ENCODE results near the gene OGFR.

Gene OGFR

DNA sequence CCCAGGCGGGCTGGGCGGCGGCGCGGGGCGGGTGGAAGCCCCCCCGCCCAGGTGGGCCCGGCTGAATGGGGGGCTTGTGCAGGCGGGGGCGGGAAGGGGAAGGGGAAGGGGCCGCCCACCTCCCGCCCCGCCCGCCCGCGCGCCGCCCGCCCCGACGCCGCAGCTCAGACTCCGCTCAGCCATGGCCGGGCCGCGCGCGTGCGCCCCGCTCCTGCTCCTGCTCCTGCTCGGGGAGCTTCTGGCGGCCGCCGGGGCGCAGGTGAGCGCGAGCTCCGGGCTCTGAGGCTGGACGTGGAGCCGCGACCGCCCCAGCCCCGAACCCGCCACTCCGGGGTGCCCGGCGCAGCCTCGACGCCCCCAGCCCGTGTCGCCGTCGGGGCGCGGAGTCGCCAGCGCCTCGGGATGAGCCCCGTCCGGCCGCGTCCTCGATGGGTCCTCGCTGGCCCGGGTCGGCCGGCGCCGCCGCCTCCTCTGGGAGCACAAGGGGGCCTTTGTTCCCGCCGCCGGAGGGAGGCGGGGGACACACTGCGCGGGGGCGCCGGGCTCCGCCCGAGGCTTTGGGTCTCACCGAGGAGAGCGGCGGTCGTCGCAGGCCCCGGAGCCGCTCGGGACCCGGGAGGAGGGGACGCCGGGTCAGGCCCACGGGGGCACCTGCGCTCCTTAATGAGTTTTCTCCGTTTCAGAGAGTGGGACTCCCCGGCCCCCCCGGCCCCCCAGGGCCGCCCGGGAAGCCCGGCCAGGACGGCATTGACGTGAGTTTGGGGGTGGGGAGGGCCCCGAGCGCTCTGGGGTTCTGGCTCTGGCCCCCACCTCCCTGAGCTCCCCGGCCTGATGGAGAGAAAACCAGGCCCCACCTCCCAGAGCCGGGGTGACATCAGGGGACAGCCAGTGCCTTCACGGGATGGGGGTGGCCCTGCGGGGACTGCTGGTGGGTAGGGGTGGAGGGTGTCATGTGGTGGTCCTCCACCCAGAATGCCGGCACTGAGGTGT, 12.5 kb downstream of the OGFR start, which contains the start of gene COL9A3:
TSS of gene COL9A3 (plus strand) at position 167 of the 990 bp plus-strand sequence. CDS start at position 182, 15 bp downstream.
- DNase-seq = no peak

DNA sequence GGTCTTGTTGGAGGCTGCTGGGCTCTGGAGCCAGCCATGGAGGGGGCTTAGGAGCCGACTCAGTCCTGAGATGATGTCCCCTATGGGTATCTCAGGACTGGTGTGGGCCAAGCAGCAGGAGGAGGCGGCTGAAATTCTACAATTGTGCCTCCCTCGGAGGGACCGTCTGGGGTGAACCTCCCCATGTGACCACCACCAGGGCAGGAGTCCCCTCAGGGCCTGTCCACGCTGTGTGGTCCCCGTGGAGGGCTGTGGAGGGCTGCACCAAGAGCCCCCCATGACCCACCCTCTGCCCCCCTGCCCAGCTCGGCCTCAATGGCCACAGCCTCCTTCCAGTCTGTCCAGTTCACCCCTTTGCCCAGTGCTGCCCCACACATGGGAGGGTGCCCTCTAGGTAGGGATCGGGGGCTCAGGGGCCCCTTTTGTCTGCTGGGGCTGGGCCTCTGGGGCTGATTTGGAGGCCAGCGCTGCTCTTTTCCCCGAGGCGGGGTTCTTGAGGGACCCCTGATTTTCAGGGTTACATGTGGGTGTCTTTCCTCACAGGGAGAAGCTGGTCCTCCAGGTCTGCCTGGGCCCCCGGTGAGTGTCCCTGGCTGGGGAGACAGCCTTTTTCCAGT, 13.4 kb downstream of the OGFR start:
- no peak for DNase-seq

DNA sequence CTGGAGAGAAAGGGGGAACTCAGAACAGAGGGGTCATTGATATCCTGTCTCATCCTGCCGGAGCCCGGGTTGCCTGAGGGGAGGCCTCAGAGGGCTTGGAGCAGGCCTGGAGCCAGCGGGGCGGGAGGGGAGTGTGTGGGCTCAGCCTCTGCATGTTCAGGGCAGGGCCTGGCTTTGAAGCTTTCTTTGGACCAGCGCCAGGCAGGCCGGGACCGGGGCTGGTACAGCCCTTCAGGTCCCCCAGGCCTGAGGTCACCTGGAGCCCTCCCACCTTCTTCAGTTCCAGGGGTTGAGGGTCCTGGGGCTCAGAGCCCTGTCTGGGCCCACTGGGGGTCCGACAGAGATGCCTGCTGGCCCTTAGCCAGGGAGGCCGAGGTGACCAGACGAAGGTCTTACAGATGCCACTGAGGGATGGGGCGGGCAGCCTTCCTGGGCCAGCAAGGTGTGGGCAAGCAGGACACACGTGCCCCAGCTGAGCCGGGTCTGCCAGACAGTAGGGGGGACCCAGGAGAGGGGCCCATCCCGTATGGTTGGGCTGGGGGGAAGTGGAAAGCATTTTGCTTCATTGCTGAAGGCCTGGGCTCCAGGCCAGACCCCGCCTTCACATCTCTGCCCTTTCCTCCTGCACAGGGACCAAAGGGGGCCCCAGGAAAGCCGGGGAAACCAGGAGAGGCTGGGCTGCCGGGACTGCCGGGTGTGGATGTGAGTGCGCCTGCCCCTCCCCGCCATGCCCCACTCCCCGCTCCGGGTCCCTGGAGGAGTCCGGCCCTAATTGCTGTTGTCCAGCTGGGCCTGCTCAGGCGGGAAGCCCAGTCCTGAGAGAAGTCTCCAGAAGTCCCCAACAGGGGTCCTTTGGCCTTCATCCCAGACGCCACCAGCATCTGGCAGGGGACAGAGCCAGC, 14.2 kb downstream of the OGFR start:
- DNase-seq = no peak

DNA sequence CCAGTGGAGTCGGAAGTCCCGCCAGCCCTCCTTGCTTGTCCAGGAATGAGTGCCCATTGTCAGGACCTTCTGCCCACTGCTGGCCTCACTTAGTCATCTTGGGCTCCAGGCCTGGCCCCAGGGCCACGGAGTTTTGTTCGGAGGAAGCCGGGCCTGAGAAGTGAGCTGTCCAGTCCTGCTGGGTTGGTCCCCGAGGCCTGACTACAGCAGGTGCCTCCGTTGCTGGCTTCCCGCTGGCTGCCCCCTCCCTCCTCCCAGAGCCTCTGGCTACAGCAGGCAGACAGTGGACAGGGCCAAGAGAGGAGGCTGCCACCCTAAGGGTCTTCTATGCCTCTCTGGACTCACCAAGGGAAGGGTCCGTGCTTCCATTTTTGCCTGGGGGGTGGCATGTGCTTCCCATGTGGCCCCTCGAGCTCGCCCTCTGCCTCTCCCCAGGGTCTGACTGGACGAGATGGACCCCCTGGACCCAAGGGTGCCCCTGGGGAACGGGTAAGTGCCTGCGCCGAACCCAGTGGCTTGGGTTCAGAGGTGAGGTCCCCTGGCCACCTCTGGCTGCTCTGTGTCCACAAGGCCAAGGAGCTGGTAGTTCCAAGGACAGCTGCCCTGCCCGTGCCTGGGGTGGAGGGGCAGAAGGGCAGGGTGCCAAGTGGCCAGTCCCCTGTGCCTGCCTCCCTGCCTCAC, 15.0 kb downstream of the OGFR start:
- no peak for DNase-seq

DNA sequence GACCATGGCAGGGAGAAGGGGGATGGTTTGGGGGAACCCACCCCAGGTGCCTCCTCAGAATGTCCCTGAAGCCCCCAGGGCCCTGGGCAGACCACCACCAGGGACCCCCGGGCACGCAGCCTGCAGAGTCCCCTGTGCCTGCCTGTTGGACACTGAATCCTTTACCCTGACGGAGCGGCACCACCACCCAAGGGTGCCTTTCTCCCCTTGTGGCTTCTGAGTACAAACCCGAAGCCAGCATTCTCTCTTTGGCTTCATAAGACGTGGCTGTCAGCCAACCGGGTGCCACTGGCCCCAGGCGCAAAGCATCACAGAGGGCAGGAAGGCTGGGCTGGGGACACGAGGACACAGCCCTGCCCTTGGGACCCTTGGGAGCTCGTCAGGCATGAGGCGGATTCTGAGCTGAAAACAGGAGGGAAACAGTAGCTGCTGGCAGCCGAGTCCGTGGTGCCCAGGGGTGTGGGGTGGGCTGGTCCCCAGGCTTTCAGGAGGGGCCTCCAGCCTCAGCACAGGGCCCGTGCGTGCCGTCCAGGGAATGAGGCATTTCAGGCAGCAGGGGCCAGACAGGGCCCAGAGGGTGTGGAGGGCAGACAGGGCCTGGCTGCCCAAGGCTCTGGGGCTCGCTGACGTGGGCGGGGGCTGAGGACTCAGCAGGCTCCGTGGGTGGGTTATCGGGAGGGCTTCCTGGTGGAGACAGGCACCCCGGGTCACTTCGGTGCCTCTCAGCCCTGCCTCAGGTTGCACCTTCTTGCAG, 15.8 kb downstream of the OGFR start:
- no peak for DNase-seq

DNA sequence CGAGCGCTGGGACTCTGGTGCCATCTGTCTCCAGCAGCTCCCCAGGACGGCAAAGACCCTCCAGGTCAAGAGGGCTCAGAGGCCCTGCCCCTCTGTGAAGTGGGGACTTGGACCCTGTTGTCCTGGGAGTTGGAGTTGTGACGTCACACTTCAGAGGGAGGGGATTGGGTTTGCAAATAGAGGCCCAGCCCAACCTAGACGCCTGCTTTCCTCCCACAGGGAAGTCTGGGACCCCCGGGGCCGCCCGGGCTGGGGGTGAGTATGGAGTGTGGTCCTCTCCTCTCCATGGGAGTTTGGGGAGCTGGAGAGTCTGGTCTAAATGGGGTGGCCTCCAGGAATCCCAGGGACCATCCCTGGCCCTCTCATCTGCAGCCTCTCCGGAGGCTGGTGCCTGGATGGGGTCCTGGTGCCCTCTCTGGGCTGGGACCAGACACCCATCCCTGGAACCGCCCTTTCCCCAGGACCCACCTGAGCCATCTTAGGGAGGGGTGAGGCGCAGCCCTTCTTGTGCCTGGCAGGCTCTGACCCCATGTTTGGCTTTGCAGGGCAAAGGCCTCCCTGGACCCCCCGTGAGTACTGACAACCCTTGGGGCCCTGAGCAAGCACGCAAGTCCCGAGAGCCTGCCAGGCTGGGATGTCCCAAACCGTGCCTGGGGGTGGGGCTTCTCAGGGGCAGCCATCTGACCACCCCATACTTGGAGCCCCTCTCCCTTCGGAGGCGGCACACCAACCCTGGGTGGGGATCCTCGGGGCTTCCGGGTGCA, 16.5 kb downstream of the OGFR start:
- DNase-seq = no peak

DNA sequence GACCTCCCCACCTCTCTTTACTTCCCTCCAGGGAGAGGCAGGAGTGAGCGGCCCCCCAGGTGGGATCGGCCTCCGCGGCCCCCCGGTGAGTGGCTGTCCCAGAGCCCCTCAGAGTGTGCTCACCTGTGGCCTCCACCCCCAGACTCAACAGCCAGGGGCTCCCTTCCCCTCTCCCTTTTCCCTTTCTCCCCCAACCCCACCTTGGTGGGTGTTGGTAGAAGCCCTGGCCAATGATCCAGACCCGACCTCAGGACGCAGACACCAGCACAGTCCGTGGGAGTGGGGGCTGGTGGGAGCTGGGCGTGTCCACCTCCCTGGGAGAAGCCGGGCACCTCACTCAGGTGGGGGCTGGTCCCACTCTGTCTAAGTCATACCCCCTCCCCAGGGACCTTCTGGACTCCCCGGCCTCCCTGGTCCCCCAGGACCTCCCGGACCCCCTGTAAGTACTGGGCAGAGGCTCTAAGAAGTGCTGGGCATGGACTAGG, 17.1 kb downstream of the OGFR start:
- DNase-seq = no peak

DNA sequence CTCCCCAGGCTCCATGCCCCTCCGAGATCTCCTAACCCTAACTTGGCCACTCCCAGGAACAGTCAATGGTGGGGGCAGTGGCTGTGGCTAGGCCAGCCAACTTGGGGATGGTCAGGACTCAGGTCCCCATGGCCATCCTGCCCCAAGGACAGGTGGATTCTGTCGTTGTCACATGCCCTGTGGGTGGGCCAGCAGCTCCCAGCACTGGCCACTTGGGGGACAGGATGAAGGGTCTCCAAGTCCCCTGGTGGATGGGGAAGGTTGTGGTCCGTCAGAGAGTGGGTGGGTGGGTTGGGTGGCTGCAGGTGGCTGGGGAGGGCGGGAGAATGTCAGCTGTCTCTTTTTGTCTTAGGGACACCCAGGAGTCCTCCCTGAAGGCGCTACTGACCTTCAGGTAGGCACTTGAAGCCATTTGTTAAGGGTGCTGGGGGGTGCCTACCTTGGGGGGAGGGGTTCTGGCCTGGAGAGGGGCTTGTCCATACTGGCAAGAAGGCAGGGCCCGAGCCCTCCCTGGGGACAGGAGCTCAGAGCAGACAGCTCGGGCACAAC, 17.7 kb downstream of the OGFR start:
- DNase-seq = no peak

DNA sequence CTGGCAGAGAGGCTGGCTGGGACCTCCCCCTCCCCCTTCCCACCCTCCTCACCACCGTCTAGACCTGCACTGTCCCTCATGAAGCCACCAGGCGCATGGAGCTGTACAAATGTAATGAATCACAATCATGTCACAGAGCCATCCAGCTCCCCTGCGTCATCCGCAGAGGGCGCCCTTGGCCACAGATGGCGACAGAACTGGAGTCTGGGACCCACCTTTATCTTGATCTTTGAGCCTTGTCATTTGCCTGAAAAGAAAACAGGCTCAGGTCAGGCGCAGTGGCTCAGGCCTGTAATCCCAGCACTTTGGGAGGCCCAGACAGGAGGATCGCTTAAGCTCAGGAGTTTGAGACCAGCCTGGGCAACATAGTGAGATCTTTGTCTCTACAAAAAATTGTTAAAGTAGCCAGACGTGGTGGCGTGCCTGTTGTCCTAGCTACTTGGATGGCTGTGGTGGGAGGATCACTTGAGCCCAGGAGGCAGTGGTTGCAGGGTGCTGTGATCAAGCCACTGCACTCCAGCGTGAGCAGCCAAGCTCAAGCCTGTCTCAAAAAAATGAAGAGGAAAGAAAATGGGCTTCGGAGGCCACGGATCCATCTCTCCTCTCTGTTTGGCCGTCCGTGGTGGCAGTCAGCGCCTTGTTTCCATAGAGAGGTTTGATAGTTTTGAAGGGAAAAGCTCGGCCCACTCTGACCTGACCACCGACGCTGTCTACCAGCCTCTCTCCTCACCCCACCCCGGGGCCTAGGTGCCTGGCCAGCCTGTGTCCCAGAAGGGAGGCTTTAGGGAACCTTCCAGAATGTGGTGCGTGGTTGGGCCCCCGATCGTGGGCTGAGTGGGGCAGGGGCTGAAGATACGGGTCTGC, 18.4 kb downstream of the OGFR start:
- DNase-seq = no peak

DNA sequence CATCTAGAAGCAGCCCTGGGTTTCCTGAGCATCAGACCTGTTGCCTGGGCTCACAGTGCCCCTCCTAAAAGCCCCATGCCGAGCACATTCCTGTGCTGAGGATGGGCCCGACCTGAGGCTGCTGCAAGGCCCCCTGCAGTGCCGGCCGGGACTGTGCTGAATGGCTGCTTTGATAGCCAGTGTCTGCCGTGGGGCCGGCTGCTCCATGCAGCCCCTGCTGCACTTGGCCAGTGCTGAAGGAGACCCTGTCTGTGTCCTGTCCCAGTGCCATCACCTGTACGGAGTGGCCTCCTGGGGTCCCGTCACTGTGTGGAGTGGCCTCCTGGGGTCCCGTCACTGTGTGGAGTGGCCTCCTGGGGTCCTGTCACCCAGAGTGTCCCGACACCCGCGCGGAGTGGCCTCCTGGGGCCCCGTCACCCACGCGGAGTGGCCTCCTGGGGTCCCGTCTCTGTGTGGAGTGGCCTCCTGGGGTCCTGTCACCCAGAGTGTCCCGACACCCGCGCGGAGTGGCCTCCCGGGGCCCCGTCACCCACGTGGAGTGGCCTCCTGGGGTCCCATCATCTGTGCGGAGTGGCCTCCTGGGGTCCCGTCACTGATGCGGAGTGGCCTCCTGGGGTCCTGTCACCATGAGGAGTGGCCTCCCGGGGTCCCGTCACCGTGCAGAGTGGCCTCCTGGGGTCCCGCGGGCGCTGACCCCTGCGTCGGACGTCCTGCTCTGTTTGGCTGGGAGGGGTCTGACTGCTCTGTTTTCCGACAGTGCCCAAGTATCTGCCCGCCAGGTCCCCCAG, 19.2 kb downstream of the OGFR start:
- no peak for DNase-seq

DNA sequence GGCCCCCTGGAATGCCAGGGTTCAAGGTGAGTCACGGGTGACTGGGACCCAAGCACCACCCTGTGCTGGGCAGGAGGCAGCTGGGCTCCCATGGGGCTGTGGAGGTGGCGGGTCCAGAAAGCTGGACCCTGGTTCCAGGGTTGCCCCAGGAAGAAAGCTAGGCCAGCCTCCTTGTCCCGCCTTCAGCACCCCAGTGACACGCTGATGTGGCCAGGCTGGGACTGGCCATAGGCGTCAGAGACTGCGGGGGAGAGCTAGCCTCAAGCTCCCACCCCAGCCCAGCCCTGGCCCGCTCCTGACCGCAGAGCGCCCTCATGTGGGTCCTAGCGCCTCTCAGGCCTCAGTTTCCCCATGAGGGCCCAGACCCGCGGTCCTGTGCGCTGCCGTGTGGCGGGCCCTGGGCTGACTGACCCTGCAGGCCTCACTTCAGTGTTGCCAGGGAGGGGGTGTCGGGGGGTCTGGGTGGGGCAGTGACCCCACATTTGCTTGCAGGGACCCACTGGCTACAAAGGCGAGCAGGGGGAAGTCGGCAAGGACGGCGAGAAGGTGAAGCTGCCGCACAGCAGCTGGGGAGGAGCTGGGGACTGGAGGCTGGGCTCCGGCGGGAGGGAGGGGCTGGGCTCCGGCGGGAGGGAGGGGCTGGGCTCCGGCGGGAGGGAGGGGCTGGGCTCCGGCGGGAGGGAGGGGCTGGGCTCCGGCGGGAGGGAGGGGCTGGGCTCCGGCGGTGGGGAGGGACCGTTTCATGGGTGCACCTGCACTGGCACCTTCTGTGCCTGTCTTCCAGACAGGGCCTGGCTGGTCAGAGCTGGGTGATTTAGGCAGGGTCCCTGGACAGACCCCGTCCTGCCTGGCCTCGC, 20.1 kb downstream of the OGFR start:
- peak; percentile 35 for DNase-seq

DNA sequence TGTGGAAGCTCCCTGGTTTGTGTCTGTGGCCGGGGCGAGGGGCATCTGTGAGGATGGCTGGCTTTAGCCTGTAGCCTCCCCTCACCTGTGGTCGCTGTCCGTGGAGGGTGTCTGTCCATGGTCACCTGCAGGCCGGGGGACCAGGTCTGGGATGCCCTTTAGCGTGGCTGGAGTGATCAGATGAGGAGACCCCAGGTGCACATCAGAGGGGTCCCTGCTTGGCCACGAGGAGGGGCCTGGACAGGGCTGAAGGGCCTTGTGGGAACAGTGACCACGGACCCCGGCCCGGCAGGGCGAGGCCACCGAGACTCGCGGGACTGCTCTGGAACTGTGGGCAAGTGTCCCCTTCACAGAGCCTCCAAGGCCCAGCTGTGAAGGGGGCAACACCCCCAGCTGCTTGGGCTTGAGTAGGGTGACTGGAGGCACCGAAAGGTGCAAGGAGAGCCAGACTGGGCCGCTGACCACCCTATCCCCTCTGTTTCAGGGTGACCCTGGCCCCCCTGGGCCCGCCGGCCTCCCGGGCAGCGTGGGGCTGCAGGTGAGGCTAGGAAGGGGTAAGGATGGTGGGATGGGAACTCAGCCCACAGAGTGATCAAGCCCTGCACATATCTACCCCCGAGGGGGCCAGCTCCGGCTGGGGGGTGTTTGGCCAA, 20.8 kb downstream of the OGFR start:
- DNase-seq = no peak

DNA sequence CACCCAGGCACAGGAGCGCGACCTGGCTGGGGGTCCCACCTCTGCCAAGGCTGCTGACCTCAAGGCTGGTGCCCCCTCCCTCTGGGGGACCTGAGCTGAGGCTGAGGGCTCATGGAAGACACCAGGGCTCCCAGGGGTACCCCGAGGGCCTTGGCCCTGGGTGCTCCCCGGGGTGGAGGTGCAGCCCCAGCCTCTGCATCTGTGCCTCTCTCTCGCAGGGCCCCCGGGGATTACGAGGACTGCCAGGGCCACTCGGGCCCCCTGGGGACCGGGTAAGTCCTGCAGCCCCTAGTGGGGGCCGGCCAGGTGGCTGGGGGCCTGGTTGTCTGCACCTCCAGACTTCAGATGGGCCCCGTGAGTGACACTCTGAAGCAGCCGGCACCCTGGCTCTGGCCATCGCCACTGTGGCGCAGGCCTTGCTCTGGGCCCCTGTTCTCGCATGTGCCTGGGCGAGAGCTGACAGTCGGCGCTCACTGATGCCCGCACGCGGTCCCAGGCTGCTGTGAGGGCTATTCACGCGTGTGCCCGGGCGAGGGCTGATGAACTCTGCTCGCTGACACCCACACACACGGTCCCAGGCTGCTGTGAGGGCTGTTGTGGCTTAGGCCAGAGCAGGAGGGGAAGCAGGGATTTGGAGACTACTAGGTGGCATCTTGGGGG, 21.5 kb downstream of the OGFR start:
- DNase-seq = no peak

DNA sequence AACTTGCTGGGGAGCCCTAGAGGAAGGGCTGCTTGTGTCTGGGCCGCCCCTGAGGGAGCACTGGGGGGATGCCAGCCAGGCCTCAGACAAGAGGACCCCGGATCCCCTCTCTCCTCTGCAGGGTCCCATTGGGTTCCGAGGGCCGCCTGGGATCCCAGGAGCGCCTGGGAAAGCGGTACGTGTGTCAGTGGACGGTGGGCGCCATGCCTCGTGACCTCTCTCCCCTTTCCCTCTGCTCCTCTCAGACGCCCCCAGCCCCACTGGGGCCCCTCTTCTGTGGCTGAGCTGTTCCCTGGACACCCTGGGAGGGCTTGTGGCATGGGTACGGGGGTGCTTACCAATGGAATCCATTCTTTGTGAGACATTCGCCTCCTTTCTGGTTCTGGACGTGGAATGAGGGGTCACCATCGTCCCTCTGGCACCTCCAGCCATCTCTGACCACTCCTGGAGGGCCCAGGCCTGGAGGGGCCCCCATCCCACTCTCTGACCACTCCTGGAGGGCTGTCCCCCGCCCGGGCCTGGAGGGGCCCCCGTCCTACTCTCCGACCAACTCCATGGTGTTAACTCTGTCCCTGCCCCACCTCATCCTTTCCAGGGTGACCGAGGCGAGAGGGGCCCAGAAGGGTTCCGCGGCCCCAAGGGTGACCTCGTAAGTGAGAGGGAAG, 22.1 kb downstream of the OGFR start:
- no peak for DNase-seq

DNA sequence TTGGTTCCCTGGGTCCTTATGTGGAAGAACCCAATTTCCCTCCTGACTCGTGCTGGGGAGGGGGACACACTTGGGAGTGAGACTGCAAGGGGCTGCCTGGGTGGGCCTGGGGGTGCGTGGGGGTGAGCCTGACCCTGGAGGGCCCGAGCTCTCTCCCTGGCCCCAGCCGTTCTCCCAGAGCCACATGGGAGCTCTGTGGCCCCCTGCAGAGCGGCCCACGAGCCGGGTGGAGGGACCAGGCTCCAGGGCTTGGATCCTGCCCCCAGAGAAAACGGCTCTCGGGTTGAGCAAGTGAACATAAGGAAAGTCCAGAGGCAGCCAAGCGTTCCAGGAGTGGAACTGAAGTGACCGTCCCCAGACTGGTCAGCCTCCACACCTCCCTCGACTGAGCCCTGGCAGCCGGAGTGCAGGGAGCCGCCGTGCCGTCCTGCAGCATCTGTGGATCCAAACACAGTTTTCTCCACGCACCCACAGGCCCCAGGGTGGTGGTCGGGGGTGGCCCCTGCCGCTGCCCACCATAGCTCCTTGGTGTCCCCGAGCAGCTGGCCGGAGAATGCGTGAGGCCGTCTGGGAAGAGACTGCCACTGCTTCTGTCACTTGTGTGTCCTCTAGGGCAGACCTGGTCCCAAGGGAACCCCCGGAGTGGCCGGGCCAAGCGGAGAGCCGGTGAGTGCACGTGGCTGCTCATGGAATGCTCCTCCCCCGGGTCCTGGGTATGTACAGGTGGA, 22.8 kb downstream of the OGFR start:
- no peak for DNase-seq

Data from fibroblast of skin of right quadriceps (primary cell).